BLaER1 (cell line): ENCODE data around the gene SERINC3.

Experiments used
- H3K27ac ChIP-seq: shearing (Covaris generic); formaldehyde crosslinking; 2 replicates; pipeline ENCODE4 v1.8.1; 2022
- H3K27me3 ChIP-seq: shearing (Covaris generic); formaldehyde crosslinking; 2 replicates; pipeline ENCODE4 v1.8.1; 2022
- H3K36me3 ChIP-seq: shearing (Covaris generic); formaldehyde crosslinking; 2 replicates; pipeline ENCODE4 v1.8.1; 2022
- H3K4me1 ChIP-seq: shearing (Covaris generic); formaldehyde crosslinking; 2 replicates; pipeline ENCODE4 v1.8.1; 2022
- H3K4me2 ChIP-seq: shearing (Covaris generic); formaldehyde crosslinking; 2 replicates; pipeline ENCODE4 v1.8.1; 2022
- H3K4me3 ChIP-seq: shearing (Covaris generic); formaldehyde crosslinking; 2 replicates; pipeline ENCODE4 v1.8.1; 2022
- H3K9ac ChIP-seq: shearing (Covaris generic); formaldehyde crosslinking; 2 replicates; pipeline ENCODE4 v1.8.1; 2022
- H3K9me3 ChIP-seq: shearing (Covaris generic); formaldehyde crosslinking; 2 replicates; pipeline ENCODE4 v1.8.1; 2022
- H4K20me1 ChIP-seq: shearing (Covaris generic); formaldehyde crosslinking; 2 replicates; pipeline ENCODE4 v1.8.1; 2022
- Cebpa-rat ChIP-seq: shearing (Covaris generic); IDR thresholded peaks from 2 replicates; pipeline ENCODE4 v1.8.1; 2022

Gene SERINC3

DNA sequence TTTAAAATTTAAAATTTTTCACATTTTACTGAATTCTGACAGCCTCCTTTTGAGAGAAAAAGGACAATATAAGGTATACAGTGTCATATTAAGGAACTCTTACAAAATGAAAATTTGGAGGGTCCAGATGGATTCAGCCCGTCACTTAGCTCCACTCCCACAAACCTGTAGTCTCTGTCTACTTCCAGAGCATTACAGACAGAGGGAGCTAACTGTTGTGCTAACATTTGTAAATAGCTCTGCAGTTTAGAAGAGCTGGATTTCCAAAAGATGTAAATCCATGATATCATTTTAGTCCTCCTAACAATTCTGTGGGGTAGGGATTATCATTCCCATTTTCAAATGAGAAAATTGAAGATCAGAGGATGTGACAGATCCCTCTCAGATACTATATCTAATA lies 16.1 kb upstream of the SERINC3 start:
- no peaks in the 10 kb centered on the region for H3K4me1 ChIP-seq
- TF ChIP-seq Cebpa-rat, result no peak

DNA sequence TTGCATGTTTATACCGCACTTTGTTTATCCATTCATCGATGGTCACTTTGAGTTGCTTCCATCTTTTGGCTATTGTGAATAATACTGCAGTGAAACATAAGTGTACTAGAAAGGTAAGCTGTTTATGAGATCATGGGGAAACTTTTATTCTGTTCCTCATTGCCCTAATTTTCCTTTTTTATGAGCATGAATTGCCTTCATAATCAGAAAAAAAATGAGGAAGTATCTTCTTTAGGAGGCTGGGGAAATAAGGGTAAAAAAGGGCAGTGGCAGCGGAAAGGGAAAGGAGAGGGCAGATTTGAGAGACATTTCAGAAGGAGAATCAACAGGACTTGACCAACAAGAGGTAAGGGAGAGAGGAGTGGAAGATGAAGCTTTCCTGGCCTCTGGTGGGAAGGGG lies 14.3 kb upstream of the SERINC3 start:
- Histone ChIP-seq H3K4me2 (no peak overlapping the region), H4K20me1 (no peaks in the 10 kb centered on the region), H3K36me3 (no peaks in the 10 kb centered on the region), H3K4me3 (no peak overlapping the region), H3K4me1 (peaks cover 16% of the 10 kb centered on the region), H3K9ac (no peak overlapping the region), H3K9me3 (no peaks in the 10 kb centered on the region), H3K27me3 (peaks cover 22% of the 10 kb centered on the region), H3K27ac (no peak overlapping the region)
- TF ChIP-seq Cebpa-rat, result no peak

More for the DNA sequence above, 16.1 kb upstream of the SERINC3 start:
- H3K27me3 ChIP-seq, result peaks cover 4% of the 10 kb centered on the region; the same call in 1 of the 2 replicates
- no peak overlapping the region for H3K9ac ChIP-seq
- H3K4me2 ChIP-seq, result no peak overlapping the region
- H3K4me3 ChIP-seq, result no peak overlapping the region
- no peaks in the 10 kb centered on the region for H3K9me3 ChIP-seq
- no peaks in the 10 kb centered on the region for H3K36me3 ChIP-seq
- H4K20me1 ChIP-seq, result no peaks in the 10 kb centered on the region
- H3K27ac ChIP-seq, result no peak overlapping the region

DNA sequence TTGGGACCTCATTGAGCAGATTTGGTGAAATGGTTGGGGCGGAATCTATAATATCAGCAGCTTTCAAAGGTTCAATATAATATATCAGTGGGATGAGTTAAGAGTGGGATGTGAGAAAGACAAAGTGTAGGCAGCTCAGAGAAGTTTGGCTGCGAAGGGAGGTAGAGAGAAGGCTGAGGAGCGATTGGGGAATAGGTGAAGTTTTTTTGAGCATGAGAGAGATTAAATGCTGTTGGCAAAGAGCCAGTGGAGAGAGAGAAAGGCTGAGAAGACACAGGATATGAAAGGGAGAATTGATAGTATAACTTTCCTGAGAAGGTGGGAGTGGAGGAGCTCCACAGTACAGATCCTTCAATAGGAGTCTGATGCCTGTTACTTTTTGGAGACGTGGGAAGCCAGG lies 12.1 kb upstream of the SERINC3 start:
- no peaks in the 10 kb centered on the region for H3K9me3 ChIP-seq
- H3K4me2 ChIP-seq, result no peak overlapping the region
- H4K20me1 ChIP-seq, result no peaks in the 10 kb centered on the region
- no peak overlapping the region for H3K27ac ChIP-seq
- peaks cover 17% of the 10 kb centered on the region for H3K4me1 ChIP-seq
- H3K36me3 ChIP-seq, result no peaks in the 10 kb centered on the region
- no peak for TF ChIP-seq Cebpa-rat
- no peak overlapping the region for H3K9ac ChIP-seq
- H3K27me3 ChIP-seq, result peaks cover 29% of the 10 kb centered on the region
- H3K4me3 ChIP-seq, result no peak overlapping the region

DNA sequence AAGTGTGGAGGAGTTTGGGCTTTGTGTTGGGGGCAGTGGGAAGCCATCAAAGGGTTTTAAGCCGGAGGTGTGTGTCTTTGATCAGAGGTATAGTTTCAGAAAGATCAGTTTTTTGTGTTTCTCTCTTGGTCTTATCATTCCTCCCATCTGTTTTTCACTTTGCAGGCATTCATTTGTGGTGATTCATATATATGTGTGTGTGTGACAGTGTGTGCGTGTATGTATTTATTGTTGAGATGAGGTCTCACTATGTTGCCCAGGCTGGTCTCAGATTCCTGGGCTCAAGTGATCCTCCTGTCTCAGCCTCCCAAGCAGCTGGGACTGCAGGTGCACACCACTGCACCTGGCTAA lies 11.1 kb upstream of the SERINC3 start:
- H3K4me2 ChIP-seq, result 0 out of 2 replicates have a peak overlapping the region, but pooled peaks have one; percentile 89
- peaks cover 17% of the 10 kb centered on the region for H3K4me1 ChIP-seq
- TF ChIP-seq Cebpa-rat, result no peak
- no peaks in the 10 kb centered on the region for H3K9me3 ChIP-seq
- no peaks in the 10 kb centered on the region for H4K20me1 ChIP-seq
- peaks cover 29% of the 10 kb centered on the region for H3K27me3 ChIP-seq
- no peak overlapping the region for H3K27ac ChIP-seq
- no peak overlapping the region for H3K9ac ChIP-seq
- H3K36me3 ChIP-seq, result no peaks in the 10 kb centered on the region
- no peak overlapping the region for H3K4me3 ChIP-seq

DNA sequence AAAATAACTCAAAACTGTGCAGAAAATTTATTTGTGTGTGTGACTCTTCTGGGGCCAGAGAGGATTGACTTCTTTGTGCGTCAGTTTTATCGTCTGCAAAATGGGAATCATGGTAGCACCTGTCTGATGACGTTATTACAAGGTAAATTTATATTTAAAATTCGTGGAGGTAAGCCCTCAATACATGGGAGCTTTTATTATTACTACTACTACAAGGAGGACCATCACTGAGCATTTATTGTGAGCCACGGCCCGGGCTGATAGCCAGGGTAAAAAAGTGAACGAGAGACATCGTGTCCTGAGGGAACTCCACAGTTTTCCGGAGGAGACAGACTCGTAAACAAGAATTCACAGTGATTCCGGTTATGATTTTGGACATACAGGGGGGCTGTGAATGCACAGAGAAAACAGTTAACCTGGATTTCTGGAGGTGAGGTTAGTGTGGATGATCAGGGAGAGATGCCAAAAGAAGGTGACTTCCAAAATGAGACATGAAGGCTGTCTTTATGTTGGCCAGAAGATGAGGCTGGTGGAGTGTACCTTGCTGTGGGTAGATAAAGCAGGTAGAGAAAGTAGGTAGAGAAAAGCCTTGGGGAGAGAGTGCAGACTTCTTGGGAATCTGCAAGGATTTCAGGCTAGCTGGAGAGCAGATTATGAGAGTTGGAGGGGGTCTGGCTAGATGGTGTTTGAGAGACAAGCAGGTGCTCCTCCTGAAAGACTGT lies 10.6 kb upstream of the SERINC3 start:
- Histone ChIP-seq H3K9ac (peak overlapping the region; percentile 75), H3K4me2 (peak overlapping the region; percentile 89), H3K27ac (peak overlapping the region; percentile 57; the same call in 1 of the 2 replicates), H3K9me3 (no peaks in the 10 kb centered on the region), H3K4me1 (peaks cover 17% of the 10 kb centered on the region), H3K4me3 (peak overlapping the region; percentile 77), H4K20me1 (no peaks in the 10 kb centered on the region), H3K36me3 (no peaks in the 10 kb centered on the region), H3K27me3 (peaks cover 29% of the 10 kb centered on the region)
- no peak for TF ChIP-seq Cebpa-rat

DNA sequence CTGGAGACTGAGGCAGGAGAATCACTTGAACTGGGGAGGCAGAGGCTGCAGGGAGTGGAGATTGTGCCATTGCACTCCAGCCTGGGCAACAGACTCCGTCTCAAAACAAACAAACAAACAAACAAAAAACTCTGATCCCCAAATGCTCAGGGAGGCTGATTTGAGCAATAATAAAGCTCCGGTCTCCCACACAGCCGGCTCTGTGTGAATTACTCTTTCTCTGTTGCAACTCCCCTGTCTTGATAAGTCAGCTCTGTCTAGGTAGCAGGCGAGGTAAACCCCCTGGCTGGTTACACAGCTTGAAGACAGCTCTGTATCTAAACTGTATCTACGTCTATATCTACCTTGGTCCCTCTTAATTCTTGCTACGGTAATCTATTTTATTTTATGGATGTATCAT lies 6.4 kb upstream of the SERINC3 start:
- H3K4me2 ChIP-seq, result no peak overlapping the region
- H3K27ac ChIP-seq, result no peak overlapping the region
- no peak overlapping the region for H3K9ac ChIP-seq
- no peaks in the 10 kb centered on the region for H3K9me3 ChIP-seq
- H3K27me3 ChIP-seq, result peaks cover 28% of the 10 kb centered on the region
- peaks cover 17% of the 10 kb centered on the region for H3K4me1 ChIP-seq
- no peaks in the 10 kb centered on the region for H4K20me1 ChIP-seq
- H3K36me3 ChIP-seq, result no peaks in the 10 kb centered on the region
- H3K4me3 ChIP-seq, result no peak overlapping the region
- TF ChIP-seq Cebpa-rat, result no peak

DNA sequence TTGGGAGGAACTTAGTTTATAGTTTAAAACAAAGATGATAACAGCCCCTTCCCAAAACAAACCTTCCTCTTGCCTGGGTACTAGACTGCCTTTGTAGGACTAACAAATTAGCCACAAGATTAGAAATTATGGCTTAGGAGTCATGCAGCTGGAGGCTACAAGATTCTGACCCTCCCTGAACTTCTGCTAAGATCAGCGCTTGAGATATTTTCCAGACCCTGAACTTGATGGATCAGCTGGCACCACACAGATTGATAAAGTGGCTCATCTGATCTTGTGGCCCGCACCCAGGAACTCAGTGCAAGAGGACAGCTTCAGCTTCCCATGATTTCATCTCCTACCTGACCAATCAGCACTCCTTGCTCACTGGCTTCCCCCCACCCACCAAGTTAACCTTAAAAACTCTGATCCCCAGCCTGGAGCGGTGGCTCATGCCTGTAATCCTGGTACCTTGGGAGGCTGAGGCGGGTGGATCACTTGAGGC lies 5.9 kb upstream of the SERINC3 start:
- peaks cover 22% of the 10 kb centered on the region for H3K27me3 ChIP-seq
- H4K20me1 ChIP-seq, result no peaks in the 10 kb centered on the region
- H3K4me2 ChIP-seq, result no peak overlapping the region
- TF ChIP-seq Cebpa-rat, result no peak
- no peak overlapping the region for H3K9ac ChIP-seq
- no peaks in the 10 kb centered on the region for H3K9me3 ChIP-seq
- H3K4me1 ChIP-seq, result peaks cover 17% of the 10 kb centered on the region
- no peak overlapping the region for H3K27ac ChIP-seq
- no peaks in the 10 kb centered on the region for H3K36me3 ChIP-seq
- no peak overlapping the region for H3K4me3 ChIP-seq

DNA sequence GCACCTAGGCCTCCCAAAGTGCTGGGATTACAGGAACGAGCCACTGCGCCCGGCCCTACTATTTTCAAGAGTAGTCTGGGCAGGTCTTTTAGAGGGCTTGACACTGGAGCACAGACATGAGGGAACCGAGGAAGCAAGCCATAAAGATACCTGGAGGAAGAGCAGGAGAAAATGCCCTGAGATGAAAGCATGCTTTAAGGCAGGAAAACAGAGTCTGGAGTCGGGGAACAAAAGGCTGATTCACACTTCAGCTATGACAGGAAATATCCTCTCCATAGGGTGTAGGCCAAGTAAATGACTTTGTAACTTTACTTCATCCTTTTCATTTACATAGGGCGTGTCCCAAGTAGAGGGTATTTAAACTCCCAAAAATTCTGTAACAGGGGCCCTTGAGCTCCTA lies 4.3 kb upstream of the SERINC3 start:
- H3K9me3 ChIP-seq, result no peaks in the 10 kb centered on the region
- peaks cover 5% of the 10 kb centered on the region for H4K20me1 ChIP-seq
- no peak for TF ChIP-seq Cebpa-rat
- H3K36me3 ChIP-seq, result no peaks in the 10 kb centered on the region
- H3K9ac ChIP-seq, result no peak overlapping the region
- H3K4me1 ChIP-seq, result peaks cover 9% of the 10 kb centered on the region
- no peak overlapping the region for H3K4me3 ChIP-seq
- H3K27me3 ChIP-seq, result peaks cover 6% of the 10 kb centered on the region; the same call in 1 of the 2 replicates
- H3K27ac ChIP-seq, result no peak overlapping the region
- H3K4me2 ChIP-seq, result no peak overlapping the region

DNA sequence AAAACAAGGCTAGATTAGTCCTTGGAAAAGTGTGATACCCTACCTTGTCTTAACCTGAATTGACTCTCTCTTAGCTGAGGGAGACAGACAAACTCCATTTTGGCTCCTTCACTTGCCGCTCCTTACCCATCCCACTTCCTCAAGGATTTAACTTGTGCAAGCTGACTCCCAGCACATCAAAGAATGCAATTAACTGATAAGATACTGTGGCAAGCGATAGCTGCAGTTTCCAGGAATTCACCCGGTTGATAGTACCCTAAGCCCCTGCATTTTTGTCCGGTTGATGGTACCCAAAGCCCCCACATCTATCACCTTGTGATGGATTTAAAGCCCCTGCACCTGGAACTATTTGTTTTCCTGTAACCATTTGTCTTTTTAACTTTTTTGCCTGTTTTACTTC lies 1.9 kb upstream of the SERINC3 start:
- Histone ChIP-seq H3K27ac (no peak overlapping the region), H3K27me3 (no peaks in the 10 kb centered on the region), H3K9ac (no peak overlapping the region), H3K9me3 (no peaks in the 10 kb centered on the region), H4K20me1 (peaks cover 29% of the 10 kb centered on the region), H3K4me1 (peaks cover 32% of the 10 kb centered on the region), H3K4me2 (no peak overlapping the region), H3K36me3 (peaks cover 6% of the 10 kb centered on the region), H3K4me3 (no peak overlapping the region)
- no peak for TF ChIP-seq Cebpa-rat

DNA sequence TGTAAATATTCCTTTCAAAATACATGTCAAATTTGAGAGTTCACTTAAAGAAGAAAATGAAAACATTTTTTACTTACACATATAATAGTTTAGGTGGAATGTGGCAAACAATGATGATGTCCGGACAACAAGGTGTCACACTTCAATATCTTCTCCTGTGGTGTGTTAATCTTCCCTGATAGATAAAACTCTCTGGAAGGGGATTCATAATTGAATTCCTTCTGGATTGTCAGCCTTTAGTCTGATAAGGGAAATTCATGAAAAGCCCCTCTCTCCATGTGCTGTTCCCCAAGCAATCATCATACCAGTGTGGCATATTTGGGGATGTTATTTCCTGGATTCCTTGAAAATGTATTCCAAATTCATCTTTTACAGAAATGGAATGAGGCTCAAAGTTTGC lies 971 bp upstream of the SERINC3 start:
- Histone ChIP-seq H3K4me1 (peaks cover 32% of the 10 kb centered on the region), H4K20me1 (peaks cover 38% of the 10 kb centered on the region), H3K27ac (no peak overlapping the region; the same call in 1 of the 2 replicates), H3K4me2 (no peak overlapping the region; the same call in 1 of the 2 replicates), H3K9me3 (no peaks in the 10 kb centered on the region), H3K36me3 (peaks cover 9% of the 10 kb centered on the region), H3K9ac (no peak overlapping the region), H3K4me3 (no peak overlapping the region), H3K27me3 (no peaks in the 10 kb centered on the region)
- TF ChIP-seq Cebpa-rat, result no peak

DNA sequence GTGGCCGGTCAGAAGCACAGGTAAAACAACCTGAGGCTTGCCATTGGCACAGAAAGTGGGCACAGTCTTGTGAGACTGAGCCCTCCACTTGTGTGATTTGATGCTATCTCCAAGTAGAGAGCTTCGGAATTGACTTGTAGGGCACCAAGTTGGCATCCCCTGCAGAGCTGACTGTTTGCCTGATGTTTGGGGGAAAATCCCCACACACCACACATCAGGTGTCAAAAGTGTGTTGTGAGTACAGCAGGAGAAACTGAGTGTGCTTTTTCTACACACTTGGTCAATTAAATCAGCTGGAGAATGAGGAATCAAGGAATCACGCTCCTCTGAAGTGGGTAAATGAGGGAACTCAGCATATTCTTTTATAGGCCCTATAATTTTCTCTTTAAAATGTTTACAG lies 989 bp downstream of the SERINC3 start:
- Histone ChIP-seq H3K27me3 (no peaks in the 10 kb centered on the region), H3K9me3 (no peaks in the 10 kb centered on the region), H4K20me1 (peaks cover 58% of the 10 kb centered on the region), H3K36me3 (peaks cover 28% of the 10 kb centered on the region), H3K4me3 (peak overlapping the region; percentile 88), H3K4me1 (peaks cover 32% of the 10 kb centered on the region), H3K27ac (0 out of 2 replicates have a peak overlapping the region, but pooled peaks have one; percentile 95), H3K9ac (peak overlapping the region; percentile 92), H3K4me2 (peak overlapping the region; percentile 89)
- TF ChIP-seq Cebpa-rat, result no peak
